ENCODE results near the gene CD80. TPM values are rescaled to one million over a fixed set of nuclear protein-coding genes. Genes with fewer than 3 reads are reported as not detected.

The CD80 gene
- total and polyA plus RNA-seq, 2 of the 8 experiments (the other 6 are each of a cell fraction or from before 2014, with no cell fraction given), result 0.11 TPM; not detected in 1

DNA sequence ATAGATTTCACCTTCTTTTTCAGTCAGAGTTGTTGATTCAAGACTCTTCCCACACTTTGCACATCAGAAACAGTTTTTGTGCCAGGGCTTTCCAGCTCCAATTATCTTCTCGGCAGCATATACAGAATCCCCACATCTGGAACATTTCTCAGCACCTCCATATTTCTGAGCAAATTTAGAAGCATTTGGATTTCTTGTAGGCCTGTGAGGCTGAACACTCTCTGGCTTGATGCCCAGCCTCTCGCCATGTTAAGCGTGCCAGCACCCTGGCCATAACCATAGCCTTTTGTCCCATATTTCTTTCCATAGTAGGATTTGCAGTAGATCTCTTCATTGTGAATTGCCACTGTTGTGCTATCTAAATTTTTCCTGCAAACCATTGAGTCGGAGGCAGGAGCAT is 28.3 kb downstream of the CD80 start:
- ChIA-PET POLR2A (ENCODE audit: partially characterized antibody) (interaction anchor here (1.2 kb wide), 1 partner anchor 14 kb away, joined by 4 read pairs; no protein-coding TSS in a partner anchor), CTCF (ENCODE audit: partially characterized antibody) (interaction anchor here (1.4 to 2.1 kb wide), 2 partner anchors 29 to 150 kb away, joined by 6 to 7 read pairs; partner anchors contain the start of gene CD80)
- H3K79me1 ChIP-seq (ENCODE audit: low read depth, low read length), result no peaks in the 10 kb centered on the region
- H3K56ac ChIP-seq (replicated peaks; ENCODE audit: insufficient read length, low read depth, low read length), result no peak overlapping the region
- 100% methylated on average over 4 of the region's 4 CpGs; no CpG with 5 or more reads in 1 of the 2 experiments for WGBS, 2 experiments (ENCODE audit: extremely low coverage in 1 of 2, insufficient coverage in 1 of 2, insufficient read length in 1 of 2, insufficient replicate concordance in 2 of 2, low coverage in 1 of 2, low lambda C conversion rate in 2 of 2, missing lambda C conversion rate in 1 of 2)
- H3K27me3 ChIP-seq (replicated peaks in 1 of 4; ENCODE audit: control insufficient read depth in 3 of 4, extremely low read depth in 1 of 4, insufficient read depth in 3 of 4, low read length in 3 of 4), result no peaks in the 10 kb centered on the region
- H2BK120ac ChIP-seq (replicated peaks; ENCODE audit: low read depth, low read length), result no peak overlapping the region
- no peak overlapping the region for H4K91ac ChIP-seq (replicated peaks; ENCODE audit: insufficient read length, low read length)
- H2BK12ac ChIP-seq (ENCODE audit: low read depth, low read length), result no peak overlapping the region
- H3K79me2 ChIP-seq (ENCODE audit: control insufficient read depth in 1 of 2, insufficient read depth in 2 of 2, low read length in 2 of 2), result no peaks in the 10 kb centered on the region
- no peaks in the 10 kb centered on the region for H3K23me2 ChIP-seq (ENCODE audit: low read depth, low read length)
- no peak overlapping the region for H2AFZ ChIP-seq (ENCODE audit: low read length)
- TF ChIP-seq JUND (IDR thresholded peaks at IDR 0.05; ENCODE audit: low read length) (no peak), ATF2 (IDR thresholded peaks at IDR 0.05; ENCODE audit: low read length) (no peak), FOSL1 (IDR thresholded peaks at IDR 0.05; ENCODE audit: insufficient read depth, low read depth, low read length) (no peak), PHF8 (conservative IDR thresholded peaks at IDR 0.05; ENCODE audit: low read depth, low read length) (no peak), EP300 (IDR thresholded peaks at IDR 0.05; ENCODE audit: borderline replicate concordance in 1 of 2, low read depth in 2 of 2, low read length in 2 of 2) (no peak), KDM1A (IDR thresholded peaks at IDR 0.05; ENCODE audit: borderline replicate concordance, low read length) (no peak), HDAC6 (IDR thresholded peaks at IDR 0.05; ENCODE audit: low read depth, low read length) (no peak), RBBP5 (IDR thresholded peaks at IDR 0.05; ENCODE audit: borderline replicate concordance, low read depth, low read length) (no peak), CHD1 (IDR thresholded peaks at IDR 0.05; ENCODE audit: low read depth, low read length) (no peak), TEAD4 (IDR thresholded peaks at IDR 0.05; ENCODE audit: low read depth, low read length) (no peak), CHD2 (IDR thresholded peaks at IDR 0.05; ENCODE audit: low read length) (no peak)
- H3K36me3 ChIP-seq (ENCODE audit: control insufficient read depth in 2 of 4, insufficient read depth in 4 of 4, low read length in 3 of 4), result no peaks in the 10 kb centered on the region
- no peak overlapping the region for H4K8ac ChIP-seq (ENCODE audit: extremely low read depth, insufficient read depth, low read length)
- no peak overlapping the region for H3K4ac ChIP-seq (replicated peaks; ENCODE audit: insufficient read length, low read depth, low read length)
- no peak overlapping the region for H3K4me3 ChIP-seq (ENCODE audit: extremely low read depth in 1 of 4, insufficient read depth in 2 of 4, low read depth in 3 of 4, low read length in 4 of 4)
- H3K14ac ChIP-seq (ENCODE audit: insufficient read length), result no peak overlapping the region
- no peaks in the 10 kb centered on the region for H3K4me1 ChIP-seq (replicated peaks in 1 of 4; ENCODE audit: control insufficient read depth in 3 of 4, insufficient read depth in 4 of 4, low read length in 3 of 4)
- no peak for FAIRE-seq
- no peak overlapping the region for H2BK5ac ChIP-seq (ENCODE audit: low read depth, low read length)
- H2BK20ac ChIP-seq (ENCODE audit: low read length), result no peak overlapping the region
- no peak overlapping the region for H3K18ac ChIP-seq (ENCODE audit: extremely low read depth, low read length)
- H3K4me2 ChIP-seq (ENCODE audit: insufficient read depth in 1 of 2, low read depth in 2 of 2, low read length in 2 of 2), result no peak overlapping the region
- H4K5ac ChIP-seq (ENCODE audit: insufficient read length, low read depth, low read length), result no peak overlapping the region
- no peaks in the 10 kb centered on the region for H4K20me1 ChIP-seq (replicated peaks in 1 of 2; ENCODE audit: control insufficient read depth in 1 of 2, insufficient read depth in 2 of 2, low read length in 2 of 2)
- H3K27ac ChIP-seq (ENCODE audit: low read depth, low read length), result no peak overlapping the region
- H2BK15ac ChIP-seq (ENCODE audit: low read length), result no peak overlapping the region
- H2AK5ac ChIP-seq (ENCODE audit: low read depth, low read length), result no peak overlapping the region
- H3K23ac ChIP-seq (ENCODE audit: insufficient read length), result no peak overlapping the region
- DNase-seq (ENCODE audit: low read depth in 1 of 2, low spot score in 2 of 2), result no peak
- H3K9me3 ChIP-seq (ENCODE audit: insufficient read depth in 2 of 2, low read depth in 1 of 2, low read length in 1 of 2), result no peaks in the 10 kb centered on the region
- H3K9ac ChIP-seq (replicated peaks in 1 of 4; ENCODE audit: extremely low read depth in 1 of 4, low read depth in 3 of 4, low read length in 3 of 4), result no peak overlapping the region
